ENCODE measurements around the gene C1orf159. TPM values are rescaled to one million over a fixed set of nuclear protein-coding genes. Genes with fewer than 3 reads are reported as not detected.
"Not testable (repeated sequence)": the region's sequence is repeated elsewhere in the genome, so short reads cannot be mapped to it uniquely, and the experiment has no call there.

Gene C1orf159
- total and polyA plus RNA-seq, 4 donors, result 3.9 to 7.0 (median 4.7) TPM

GRCh38 chr1:1143636-1144035, 27.7 kb upstream of the C1orf159 start:
- 90% methylated on average over 14 of the region's 14 CpGs for WGBS
- no peak overlapping the region for H3K27ac ChIP-seq (ENCODE audit: low read depth in 1 of 2, low read length in 2 of 2)
- H3K4me3 ChIP-seq (ENCODE audit: low read depth in 1 of 3, low read length in 3 of 3), result no peak overlapping the region
- TF ChIP-seq SP1 (IDR thresholded peaks at IDR 0.05), result no peak
- H3K9me3 ChIP-seq (ENCODE audit: control insufficient read depth in 4 of 4, low read length in 3 of 4), result no peaks in the 10 kb centered on the region
- H3K4me1 ChIP-seq (ENCODE audit: control insufficient read depth in 4 of 4, insufficient read depth in 4 of 4, low read length in 3 of 4), result no peaks in the 10 kb centered on the region
- no peaks in the 10 kb centered on the region for H3K27me3 ChIP-seq (ENCODE audit: control insufficient read depth in 4 of 4, insufficient read depth in 4 of 4, low read length in 3 of 4)
- H3K36me3 ChIP-seq (ENCODE audit: control insufficient read depth in 4 of 4, insufficient read depth in 3 of 4, low read depth in 1 of 4, low read length in 3 of 4), result no peaks in the 10 kb centered on the region
- no peak for DNase-seq (ENCODE audit: low spot score)
- no peak overlapping the region for H3K9ac ChIP-seq (ENCODE audit: low read depth in 1 of 2, low read length in 2 of 2)

GRCh38 chr1:1142844-1143243, 27.0 kb upstream of the C1orf159 start:
- DNase-seq (ENCODE audit: low spot score), result no peak
- TF ChIP-seq FOXA1 (IDR thresholded peaks at IDR 0.05) (no peak), YY1 (IDR thresholded peaks at IDR 0.05) (no peak), ATF3 (IDR thresholded peaks at IDR 0.05) (no peak), RAD21 (IDR thresholded peaks at IDR 0.05) (no peak), ZBTB33 (IDR thresholded peaks at IDR 0.05) (no peak), NR2F2 (IDR thresholded peaks at IDR 0.05) (no peak), SP1 (IDR thresholded peaks at IDR 0.05) (no peak)
- no peak overlapping the region for H3K27ac ChIP-seq (ENCODE audit: low read depth in 1 of 2, low read length in 2 of 2)
- H3K4me1 ChIP-seq (ENCODE audit: control insufficient read depth in 4 of 4, insufficient read depth in 4 of 4, low read length in 3 of 4), result no peaks in the 10 kb centered on the region
- H3K4me3 ChIP-seq (ENCODE audit: low read depth in 1 of 3, low read length in 3 of 3), result no peak overlapping the region
- H3K27me3 ChIP-seq (ENCODE audit: control insufficient read depth in 4 of 4, insufficient read depth in 4 of 4, low read length in 3 of 4), result no peaks in the 10 kb centered on the region
- no peaks in the 10 kb centered on the region for H3K36me3 ChIP-seq (ENCODE audit: control insufficient read depth in 4 of 4, insufficient read depth in 3 of 4, low read depth in 1 of 4, low read length in 3 of 4)
- H3K9ac ChIP-seq (ENCODE audit: low read depth in 1 of 2, low read length in 2 of 2), result no peak overlapping the region
- WGBS, result 86% methylated on average over 19 of the region's 19 CpGs
- H3K9me3 ChIP-seq (ENCODE audit: control insufficient read depth in 4 of 4, low read length in 3 of 4), result no peaks in the 10 kb centered on the region

- H3K4me3 ChIP-seq (ENCODE audit: low read depth in 1 of 3, low read length in 3 of 3); DNase-seq (ENCODE audit: low spot score); H3K36me3 ChIP-seq (ENCODE audit: control insufficient read depth in 4 of 4, insufficient read depth in 3 of 4, low read depth in 1 of 4, low read length in 3 of 4); H3K4me1 ChIP-seq (ENCODE audit: control insufficient read depth in 4 of 4, insufficient read depth in 4 of 4, low read length in 3 of 4); H3K9ac ChIP-seq (ENCODE audit: low read depth in 1 of 2, low read length in 2 of 2); H3K27me3 ChIP-seq (ENCODE audit: control insufficient read depth in 4 of 4, insufficient read depth in 4 of 4, low read length in 3 of 4); H3K9me3 ChIP-seq (ENCODE audit: control insufficient read depth in 4 of 4, low read length in 3 of 4); H3K27ac ChIP-seq (ENCODE audit: low read depth in 1 of 2, low read length in 2 of 2): not testable (repeated sequence)
- WGBS, result 74% methylated on average over 15 of the region's 15 CpGs
These were observed 26.5 kb upstream of the C1orf159 start for GRCh38 chr1:1142352-1142751.

- no peak for TF ChIP-seq MAX (IDR thresholded peaks at IDR 0.05)
- no peak for DNase-seq (ENCODE audit: low spot score)
- H3K4me3 ChIP-seq (ENCODE audit: low read depth in 1 of 3, low read length in 3 of 3), result no peak overlapping the region
- no peaks in the 10 kb centered on the region for H3K9me3 ChIP-seq (ENCODE audit: control insufficient read depth in 4 of 4, low read length in 3 of 4)
- H3K27ac ChIP-seq (ENCODE audit: low read depth in 1 of 2, low read length in 2 of 2), result no peak overlapping the region
- no peaks in the 10 kb centered on the region for H3K36me3 ChIP-seq (ENCODE audit: control insufficient read depth in 4 of 4, insufficient read depth in 3 of 4, low read depth in 1 of 4, low read length in 3 of 4)
- H3K9ac ChIP-seq (ENCODE audit: low read depth in 1 of 2, low read length in 2 of 2), result no peak overlapping the region
- no peaks in the 10 kb centered on the region for H3K27me3 ChIP-seq (ENCODE audit: control insufficient read depth in 4 of 4, insufficient read depth in 4 of 4, low read length in 3 of 4)
- 77% methylated on average over 15 of the region's 15 CpGs for WGBS
- no peaks in the 10 kb centered on the region for H3K4me1 ChIP-seq (ENCODE audit: control insufficient read depth in 4 of 4, insufficient read depth in 4 of 4, low read length in 3 of 4)
These were observed 26.0 kb upstream of the C1orf159 start for GRCh38 chr1:1141911-1142250.

All from liver (tissue), 9 donors.